ENCODE measurements around the gene C1QTNF1. TPM values are rescaled to one million over a fixed set of nuclear protein-coding genes. Genes with fewer than 3 reads are reported as not detected.

Gene C1QTNF1
- total RNA-seq, 1 experiment from 2014 or later = 19.9 TPM

DNA sequence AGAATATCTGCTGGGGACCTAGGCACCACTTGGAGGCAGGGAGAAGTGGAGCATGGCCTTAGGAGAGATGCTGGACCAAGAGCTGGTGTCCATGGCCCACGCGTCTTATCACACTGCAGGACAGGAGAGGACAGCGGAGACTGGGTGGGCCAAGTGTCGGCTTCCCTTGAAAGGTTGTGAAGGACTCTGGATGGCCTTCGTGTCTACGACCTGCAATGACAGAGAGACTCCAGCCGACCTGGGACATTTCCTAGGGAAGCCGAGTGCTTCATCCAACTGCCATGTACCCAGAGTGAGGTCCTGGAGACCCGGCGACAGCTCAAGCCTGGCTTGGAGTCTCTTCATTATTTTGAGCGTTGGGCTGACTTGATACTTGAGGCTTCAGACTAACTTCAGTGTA lies 20.5 kb downstream of the C1QTNF1 start:
- ChIA-PET CTCF (interaction anchor here (0.7 to 3.2 kb wide), 9 partner anchors 10 to 476 kb away, joined by 3 to 23 read pairs (median 5); partner anchors contain the start of gene ENGASE), POLR2A (no interaction called here)
- H3K9me3 ChIP-seq = no peaks in the 10 kb centered on the region

GRCh38 chr17:79045001-79045729 lies 21.2 kb downstream of the C1QTNF1 start:
- Mint-ChIP-seq H3K4me3 (ENCODE audit: unreplicated experiment) (no peak overlapping the region), H3K36me3 (ENCODE audit: insufficient read depth, unreplicated experiment) (no peaks in the 10 kb centered on the region), H3K9me3 (ENCODE audit: unreplicated experiment) (no peaks in the 10 kb centered on the region), H3K27me3 (ENCODE audit: insufficient read depth, unreplicated experiment) (no peaks in the 10 kb centered on the region), H3K27ac (ENCODE audit: unreplicated experiment) (no peak overlapping the region), H3K4me1 (ENCODE audit: low read depth, unreplicated experiment) (peaks cover 6% of the 10 kb centered on the region)
- no peaks in the 10 kb centered on the region for H3K36me3 ChIP-seq (ENCODE audit: control insufficient read depth, insufficient read depth, low read length)
- no peak for DNase-seq
- no TSS peak for BruUV-seq (replicated peaks)
- no peak for TF ChIP-seq CTCF (IDR thresholded peaks at IDR 0.05; ENCODE audit: insufficient read depth in 1 of 2, low read depth in 1 of 2, low read length in 1 of 2, severe bottlenecking in 1 of 2, unreplicated experiment in 1 of 2)
- ChIA-PET CTCF (interaction anchor here (0.7 to 3.2 kb wide), 16 partner anchors 12 to 477 kb away, joined by 3 to 23 read pairs (median 5); partner anchors contain the start of gene ENGASE), POLR2A (no interaction called here)
- no peak overlapping the region for H3K4me3 ChIP-seq (ENCODE audit: low read depth, low read length)
- no peaks in the 10 kb centered on the region for H3K9me3 ChIP-seq
- no peaks in the 10 kb centered on the region for H3K4me1 ChIP-seq
- H3K27me3 ChIP-seq (replicated peaks; ENCODE audit: control insufficient read depth, insufficient read depth, low read length) = no peaks in the 10 kb centered on the region
- intact Hi-C loops (cut with micrococcal nuclease; ENCODE audit: unreplicated experiment) = no loop called here

More for the DNA sequence above, 20.5 kb downstream of the C1QTNF1 start:
- no peaks in the 10 kb centered on the region for H3K27me3 ChIP-seq (replicated peaks; ENCODE audit: control insufficient read depth, insufficient read depth, low read length)
- no TSS peak for BruUV-seq (replicated peaks)
- no peaks in the 10 kb centered on the region for H3K36me3 ChIP-seq (ENCODE audit: control insufficient read depth, insufficient read depth, low read length)
- peaks cover 6% of the 10 kb centered on the region for H3K4me1 Mint-ChIP-seq (ENCODE audit: low read depth, unreplicated experiment)
- no peak for DNase-seq
- H3K4me1 ChIP-seq = no peaks in the 10 kb centered on the region
- no peak overlapping the region for H3K4me3 ChIP-seq (ENCODE audit: low read depth, low read length)
- H3K4me3 Mint-ChIP-seq (ENCODE audit: unreplicated experiment) = no peak overlapping the region
- no peaks in the 10 kb centered on the region for H3K36me3 Mint-ChIP-seq (ENCODE audit: insufficient read depth, unreplicated experiment)
- no peaks in the 10 kb centered on the region for H3K9me3 Mint-ChIP-seq (ENCODE audit: unreplicated experiment)
- H3K27ac Mint-ChIP-seq (ENCODE audit: unreplicated experiment) = no peak overlapping the region
- intact Hi-C loops (cut with micrococcal nuclease; ENCODE audit: unreplicated experiment) = no loop called here
- TF ChIP-seq CTCF (IDR thresholded peaks at IDR 0.05; ENCODE audit: insufficient read depth in 1 of 2, low read depth in 1 of 2, low read length in 1 of 2, severe bottlenecking in 1 of 2, unreplicated experiment in 1 of 2) = no peak
- H3K27me3 Mint-ChIP-seq (ENCODE audit: insufficient read depth, unreplicated experiment) = no peaks in the 10 kb centered on the region

DNA sequence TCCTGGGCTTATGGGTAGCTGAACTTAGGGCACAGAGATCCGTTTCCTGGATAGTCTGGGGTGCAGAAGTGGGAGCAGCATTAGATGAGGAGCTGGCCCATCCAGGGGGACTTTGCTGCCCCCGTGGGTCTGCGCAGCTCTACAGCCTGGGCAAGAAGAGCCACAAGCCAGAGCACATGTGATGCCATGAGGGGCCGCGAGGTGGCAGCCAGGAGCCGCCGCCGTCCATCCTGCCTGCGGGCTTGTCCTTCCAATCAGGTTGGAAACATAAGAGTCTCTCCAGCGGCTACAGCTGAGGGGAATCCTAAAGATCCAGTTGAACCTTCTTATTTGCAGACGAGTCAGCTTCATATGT lies 21.9 kb downstream of the C1QTNF1 start:
- CTCF ChIA-PET = interaction anchor here (0.7 to 3.2 kb wide), 15 partner anchors 13 to 348 kb away, joined by 3 to 23 read pairs (median 5); partner anchors contain the start of gene ENGASE
- Histone ChIP-seq H3K9me3 (no peaks in the 10 kb centered on the region), H3K4me3 (ENCODE audit: low read depth, low read length) (no peak overlapping the region), H3K4me1 (no peaks in the 10 kb centered on the region), H3K27me3 (replicated peaks; ENCODE audit: control insufficient read depth, insufficient read depth, low read length) (no peaks in the 10 kb centered on the region), H3K36me3 (ENCODE audit: control insufficient read depth, insufficient read depth, low read length) (no peaks in the 10 kb centered on the region)
- Mint-ChIP-seq H3K27me3 (ENCODE audit: insufficient read depth, unreplicated experiment) (no peaks in the 10 kb centered on the region), H3K4me1 (ENCODE audit: low read depth, unreplicated experiment) (peaks cover 6% of the 10 kb centered on the region), H3K27ac (ENCODE audit: unreplicated experiment) (no peak overlapping the region), H3K36me3 (ENCODE audit: insufficient read depth, unreplicated experiment) (no peaks in the 10 kb centered on the region), H3K9me3 (ENCODE audit: unreplicated experiment) (no peaks in the 10 kb centered on the region), H3K4me3 (ENCODE audit: unreplicated experiment) (no peak overlapping the region)
- POLR2A ChIA-PET = no interaction called here
- BruUV-seq (replicated peaks) = no TSS peak
- peak; percentile 95 to 97 for TF ChIP-seq CTCF (IDR thresholded peaks at IDR 0.05; ENCODE audit: insufficient read depth in 1 of 2, low read depth in 1 of 2, low read length in 1 of 2, severe bottlenecking in 1 of 2, unreplicated experiment in 1 of 2)
- intact Hi-C loops (cut with micrococcal nuclease; ENCODE audit: unreplicated experiment) = loop anchor here (1.0 kb wide), 2 partner anchors 27 to 36 kb away; no protein-coding TSS in a partner anchor
- peak; percentile 70 to 85 for DNase-seq

Data from Caco-2 (cell line).